HG02970 (cell line): Measurements from ENCODE around the gene USP9X.
"Not testable (repeated sequence)": the region's sequence is repeated elsewhere in the genome, so short reads cannot be mapped to it uniquely, and the experiment has no call there.

Experiments used
- ATAC-seq: cut with Tn5 transposase; IDR thresholded peaks from one replicate; pipeline ENCODE4 v1.9.1; 2021; ENCODE audit warnings: mild to moderate bottlenecking, moderate library complexity, moderate number of reproducible peaks; ENCODE audit not compliant: unreplicated experiment, low FRiP score

USP9X gene

GRCh38 chrX:41184312-41184711, 99.1 kb downstream of the USP9X start:
- ATAC-seq = no peak

- not testable (repeated sequence) for ATAC-seq
These were observed 101.7 kb downstream of the USP9X start for GRCh38 chrX:41186946-41187345.

GRCh38 chrX:41189156-41189555, 103.9 kb downstream of the USP9X start:
- ATAC-seq = no peak

GRCh38 chrX:41192880-41193279, 107.6 kb downstream of the USP9X start:
- ATAC-seq = no peak

GRCh38 chrX:41198410-41198809, 113.2 kb downstream of the USP9X start:
- no peak for ATAC-seq

GRCh38 chrX:41200785-41201184, 115.5 kb downstream of the USP9X start:
- no peak for ATAC-seq

GRCh38 chrX:41209853-41210252, 124.6 kb downstream of the USP9X start:
- no peak for ATAC-seq

GRCh38 chrX:41224605-41225004, 139.4 kb downstream of the USP9X start:
- no peak for ATAC-seq

GRCh38 chrX:41233988-41234387, 148.7 kb downstream of the USP9X start:
- no peak for ATAC-seq

- ATAC-seq = not testable (repeated sequence)
These were observed 149.2 kb downstream of the USP9X start for GRCh38 chrX:41234471-41234870.

- ATAC-seq = no peak
These were observed 149.7 kb downstream of the USP9X start for GRCh38 chrX:41234962-41235361.

- no peak for ATAC-seq
These were observed 151.4 kb downstream of the USP9X start for GRCh38 chrX:41236629-41237028.

GRCh38 chrX:41240509-41240908, 155.3 kb downstream of the USP9X start:
- no peak for ATAC-seq

- no peak for ATAC-seq
These were observed 156.7 kb downstream of the USP9X start for GRCh38 chrX:41241962-41242361.

- no peak for ATAC-seq
These were observed 160.4 kb downstream of the USP9X start for GRCh38 chrX:41245641-41246040.

- no peak for ATAC-seq
These were observed 165.6 kb downstream of the USP9X start for GRCh38 chrX:41250867-41251266.

GRCh38 chrX:41257801-41258200, 172.6 kb downstream of the USP9X start:
- no peak for ATAC-seq

GRCh38 chrX:41258226-41258625, 173.0 kb downstream of the USP9X start:
- no peak for ATAC-seq

GRCh38 chrX:41258871-41259270, 173.6 kb downstream of the USP9X start:
- ATAC-seq = no peak

- ATAC-seq = no peak
These were observed 174.3 kb downstream of the USP9X start for GRCh38 chrX:41259516-41259915.

GRCh38 chrX:41265615-41266014, 180.4 kb downstream of the USP9X start:
- no peak for ATAC-seq

GRCh38 chrX:41273638-41274037, 188.4 kb downstream of the USP9X start:
- no peak for ATAC-seq
